ENCODE data around the gene ARL2BP.
A peak's percentile ranks its signal among the peaks of the same experiment; 100 is the strongest.
"Not testable (repeated sequence)": the region's sequence is repeated elsewhere in the genome, so short reads cannot be mapped to it uniquely, and the experiment has no call there.

The ARL2BP gene

GRCh38 chr16:57244767-57245471 lies at the start of gene ARL2BP:
ARL2BP (plus strand) TSS chr16:57245259; CDS start chr16:57245368, 109 bp downstream.
- peak; percentile 97 for DNase-seq

- DNase-seq, result peak; percentile 62
These were observed 48.8 kb upstream of the ARL2BP start for GRCh38 chr16:57196286-57196685.

- DNase-seq, result no peak
These were observed 48.3 kb upstream of the ARL2BP start for GRCh38 chr16:57196753-57197152.

- not testable (repeated sequence) for DNase-seq
These were observed 44.7 kb upstream of the ARL2BP start for GRCh38 chr16:57200321-57200720.

GRCh38 chr16:57200926-57201325 lies 44.1 kb upstream of the ARL2BP start:
- DNase-seq, result not testable (repeated sequence)

GRCh38 chr16:57202095-57202886 lies 42.8 kb upstream of the ARL2BP start:
- no peak for DNase-seq

GRCh38 chr16:57203451-57203850 lies 41.6 kb upstream of the ARL2BP start:
- no peak for DNase-seq

GRCh38 chr16:57204675-57205074 lies 40.4 kb upstream of the ARL2BP start:
- DNase-seq, result no peak

GRCh38 chr16:57208926-57209325 lies 36.1 kb upstream of the ARL2BP start:
- DNase-seq, result no peak

- DNase-seq, result no peak
These were observed 35.3 kb upstream of the ARL2BP start for GRCh38 chr16:57209780-57210179.

- no peak for DNase-seq
These were observed 31.6 kb upstream of the ARL2BP start for GRCh38 chr16:57213462-57213861.

GRCh38 chr16:57216968-57217367 lies 28.1 kb upstream of the ARL2BP start:
- no peak for DNase-seq

GRCh38 chr16:57223057-57223456 lies 22.0 kb upstream of the ARL2BP start:
- no peak for DNase-seq

GRCh38 chr16:57224651-57225335 lies 20.3 kb upstream of the ARL2BP start:
- no peak for DNase-seq

- DNase-seq, result no peak
These were observed 19.1 kb upstream of the ARL2BP start for GRCh38 chr16:57225978-57226377.

- no peak for DNase-seq
These were observed 18.1 kb upstream of the ARL2BP start for GRCh38 chr16:57226701-57227621.

- DNase-seq, result no peak
These were observed 16.0 kb upstream of the ARL2BP start for GRCh38 chr16:57229079-57229478.

- no peak for DNase-seq
These were observed 13.2 kb upstream of the ARL2BP start for GRCh38 chr16:57231821-57232350.

GRCh38 chr16:57233944-57234706 lies 10.9 kb upstream of the ARL2BP start:
- DNase-seq, result no peak

GRCh38 chr16:57234707-57235092 lies 10.4 kb upstream of the ARL2BP start:
- no peak for DNase-seq
